BJ (cell line): ENCODE data around the gene RNASE8. TPM values are rescaled to one million over a fixed set of nuclear protein-coding genes. Genes with fewer than 3 reads are reported as not detected.

ENCODE experiments used
- CTCF ChIA-PET: fragments of 350-600 bp; formaldehyde crosslinking; extraction: SDS; loops from one replicate; lab custom pipeline; 2021; ENCODE audit warnings: antibody characterized with exemption, inconsistent platforms; lab: Yijun Ruan, JAX
- POLR2A ChIA-PET: fragments of 300-600 bp; sonication (Branson Sonifier 250); formaldehyde crosslinking; extraction: SDS; loops from one replicate; lab custom pipeline; 2021; ENCODE audit warnings: antibody characterized with exemption; lab: Charles Lee
- DNase-seq: peaks from one replicate; pipeline ENCODE4 v3.0.0-alpha.2; 2011; ENCODE audit warnings: low read depth
- H3K27me3 ChIP-seq: 2 replicates; pipeline ENCODE4 v1.6.0; 2011; ENCODE audit warnings: low read length; ENCODE audit not compliant: control insufficient read depth, insufficient read depth
- H3K36me3 ChIP-seq: 2 replicates; pipeline ENCODE4 v1.5.1; 2011; ENCODE audit warnings: low read length; ENCODE audit not compliant: control insufficient read depth, insufficient read depth
- H3K4me3 ChIP-seq: 2 replicates; pipeline ENCODE4 v1.5.1; 2011; ENCODE audit warnings: low read depth, mild to moderate bottlenecking, control low read depth, low read length
- CTCF ChIP-seq: IDR thresholded peaks from 2 replicates; pipeline ENCODE4 v1.5.1; 2011; ENCODE audit warnings: low read depth, mild to moderate bottlenecking, control low read depth, inconsistent platforms, low read length, moderate library complexity; ENCODE audit not compliant: insufficient read depth
- polyA plus RNA-seq: library from polyadenylated mRNA; depleted of rRNA; stranded (reverse); fragments of >200 nt; gene quantifications from 2 replicates; pipeline ENCODE4 v1.2.3, GENCODE V29; 2011

The RNASE8 gene
- polyA plus RNA-seq, 1 experiment: not detected

GRCh38 chr14:21053184-21054122 lies 4.2 kb upstream of the RNASE8 start:
- no peaks in the 10 kb centered on the region for H3K36me3 ChIP-seq
- H3K27me3 ChIP-seq: no peaks in the 10 kb centered on the region
- POLR2A ChIA-PET: no interaction called here
- CTCF ChIA-PET: interaction anchor here (1.4 to 1.7 kb wide), 3 partner anchors 39 to 82 kb away, joined by 4 to 6 read pairs (median 5); no protein-coding TSS in a partner anchor
- TF ChIP-seq CTCF: no peak
- H3K4me3 ChIP-seq: no peak overlapping the region
- no peak for DNase-seq

GRCh38 chr14:21054123-21054767 lies 3.4 kb upstream of the RNASE8 start:
- H3K4me3 ChIP-seq: no peak overlapping the region
- no peak for DNase-seq
- H3K36me3 ChIP-seq: no peaks in the 10 kb centered on the region
- H3K27me3 ChIP-seq: no peaks in the 10 kb centered on the region
- CTCF ChIA-PET: interaction anchor here (1.4 to 1.7 kb wide), 3 partner anchors 40 to 83 kb away, joined by 4 to 6 read pairs (median 5); no protein-coding TSS in a partner anchor
- POLR2A ChIA-PET: no interaction called here
- no peak for TF ChIP-seq CTCF

GRCh38 chr14:21054768-21055145 lies 2.9 kb upstream of the RNASE8 start:
- ChIA-PET POLR2A (no interaction called here), CTCF (no interaction called here)
- TF ChIP-seq CTCF: no peak
- H3K4me3 ChIP-seq: no peak overlapping the region
- H3K36me3 ChIP-seq: no peaks in the 10 kb centered on the region
- no peak for DNase-seq
- no peaks in the 10 kb centered on the region for H3K27me3 ChIP-seq

GRCh38 chr14:21055432-21056117 lies 2.0 kb upstream of the RNASE8 start:
- no peak for DNase-seq
- no peaks in the 10 kb centered on the region for H3K36me3 ChIP-seq
- CTCF ChIA-PET: interaction anchor here (0.7 to 3.3 kb wide), 5 partner anchors 11 to 48 kb away, joined by 3 to 18 read pairs (median 9); no protein-coding TSS in a partner anchor
- no peak overlapping the region for H3K4me3 ChIP-seq
- no peaks in the 10 kb centered on the region for H3K27me3 ChIP-seq
- POLR2A ChIA-PET: no interaction called here
- no peak for TF ChIP-seq CTCF
